Gastroesophageal sphincter (tissue), 4 donors: ENCODE data around the gene MYCBPAP. TPM values are rescaled to one million over a fixed set of nuclear protein-coding genes. Genes with fewer than 3 reads are reported as not detected.

Source experiments
- ATAC-seq: fragments of 150-250 bp; one replicate; pipeline ENCODE4 v1.9.1; 2016; ENCODE audit warnings: mild to moderate bottlenecking, moderate library complexity
- H3K27ac ChIP-seq, 4 donors: fragments of 200-600 bp; sonication (generic) in 3 of 4; 1 replicate in 3 of 4; 2 replicates in 1 of 4; pipeline ENCODE4 v1.5.1; 2016 to 2019
- H3K27me3 ChIP-seq: fragments of 200-600 bp; sonication (generic); one replicate; pipeline ENCODE4 v1.5.1; 2019
- H3K36me3 ChIP-seq, 2 donors: fragments of 200-600 bp; sonication (generic); one replicate each; pipeline ENCODE4 v1.5.1; 2019; ENCODE audit warnings: control low read depth in 1 of 2
- H3K4me1 ChIP-seq, 3 donors: fragments of 200-600 bp; sonication (generic); 1 replicate in 2 of 3; 2 replicates in 1 of 3; pipeline ENCODE4 v1.5.1; 2016 to 2019; ENCODE audit warnings: control low read depth in 2 of 3
- H3K4me3 ChIP-seq, 2 donors: fragments of 200-600 bp; sonication (generic); one replicate each; pipeline ENCODE4 v1.5.1; 2019; ENCODE audit warnings: mild to moderate bottlenecking in 1 of 2, moderate library complexity in 1 of 2
- H3K9me3 ChIP-seq, 3 donors: fragments of 200-600 bp; sonication (generic); one replicate each; pipeline ENCODE4 v1.5.1; 2017 to 2019; ENCODE audit warnings: control low read depth in 2 of 3
- EP300 ChIP-seq: sonication (generic); formaldehyde crosslinking; IDR thresholded peaks from one replicate; pipeline ENCODE4 v1.6.1; 2017; ENCODE audit warnings: antibody characterized with exemption, mild to moderate bottlenecking
- POLR2A ChIP-seq, 2 donors: fragments of 450-650 bp; IDR thresholded peaks; one replicate each; pipeline ENCODE4 v1.6.1; 2017; ENCODE audit warnings: antibody characterized with exemption in 2 of 2, mild to moderate bottlenecking in 2 of 2, moderate library complexity in 1 of 2
- POLR2AphosphoS5 ChIP-seq: sonication (generic); formaldehyde crosslinking; IDR thresholded peaks from one replicate; pipeline ENCODE4 v1.6.1; 2017; ENCODE audit warnings: antibody characterized with exemption
- WGBS, 2 donors: methylation state at CpG; one replicate each; pipeline ENCODE4 v1.1.5; 2018; ENCODE audit warnings: low coverage in 1 of 2; 5-methylcytosine and 5-hydroxymethylcytosine counted together
- total RNA-seq, 4 donors: library from RNA; depleted of rRNA; stranded (reverse); fragments of >200 nt; gene quantifications; one replicate each; pipeline ENCODE4 v1.1.0, GENCODE V29; 2016
- TF ChIP-seq, protein P1 (sequence below), 4 experiments: fragments of 200-600 bp in 2 of 4; fragments of 450-650 bp in 2 of 4; sonication (generic) in 1 of 4; IDR thresholded peaks; one replicate each; pipeline ENCODE4 v1.5.1; 2017 to 2019; ENCODE audit warnings: antibody characterized with exemption in 4 of 4, mild to moderate bottlenecking in 2 of 4, moderate library complexity in 2 of 4

The MYCBPAP gene
- total RNA-seq, 4 donors from 2014 or later, result 0.27 to 0.31 TPM; not detected in 2

DNA sequence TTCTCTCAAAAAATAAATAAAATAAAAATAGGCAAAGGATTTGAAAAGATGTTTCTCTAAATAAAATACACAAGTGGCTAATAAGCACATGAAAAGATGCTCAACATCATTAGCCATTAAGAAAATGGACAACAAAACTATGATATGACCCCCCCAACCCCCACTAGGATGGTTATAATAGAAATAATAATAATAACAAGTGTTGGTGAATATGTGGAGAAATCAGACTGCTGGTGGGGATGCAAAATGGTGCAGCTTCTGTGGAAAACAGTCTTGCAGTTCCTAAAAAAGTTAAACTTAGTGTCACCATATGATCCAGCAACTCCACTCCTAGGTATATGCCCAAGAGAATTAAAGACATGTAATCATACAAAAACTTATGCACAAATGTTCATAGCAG is 9.0 kb upstream of the MYCBPAP start:
- no peak for ATAC-seq
- TF ChIP-seq EP300, result no peak
- no peaks in the 10 kb centered on the region for H3K27me3 ChIP-seq

GRCh38 chr17:50499721-50500120 is 8.5 kb upstream of the MYCBPAP start:
- no peak for TF ChIP-seq POLR2A (IDR thresholded peaks at IDR 0.05)
- TF ChIP-seq EP300, result no peak
- TF ChIP-seq, protein P1, sequence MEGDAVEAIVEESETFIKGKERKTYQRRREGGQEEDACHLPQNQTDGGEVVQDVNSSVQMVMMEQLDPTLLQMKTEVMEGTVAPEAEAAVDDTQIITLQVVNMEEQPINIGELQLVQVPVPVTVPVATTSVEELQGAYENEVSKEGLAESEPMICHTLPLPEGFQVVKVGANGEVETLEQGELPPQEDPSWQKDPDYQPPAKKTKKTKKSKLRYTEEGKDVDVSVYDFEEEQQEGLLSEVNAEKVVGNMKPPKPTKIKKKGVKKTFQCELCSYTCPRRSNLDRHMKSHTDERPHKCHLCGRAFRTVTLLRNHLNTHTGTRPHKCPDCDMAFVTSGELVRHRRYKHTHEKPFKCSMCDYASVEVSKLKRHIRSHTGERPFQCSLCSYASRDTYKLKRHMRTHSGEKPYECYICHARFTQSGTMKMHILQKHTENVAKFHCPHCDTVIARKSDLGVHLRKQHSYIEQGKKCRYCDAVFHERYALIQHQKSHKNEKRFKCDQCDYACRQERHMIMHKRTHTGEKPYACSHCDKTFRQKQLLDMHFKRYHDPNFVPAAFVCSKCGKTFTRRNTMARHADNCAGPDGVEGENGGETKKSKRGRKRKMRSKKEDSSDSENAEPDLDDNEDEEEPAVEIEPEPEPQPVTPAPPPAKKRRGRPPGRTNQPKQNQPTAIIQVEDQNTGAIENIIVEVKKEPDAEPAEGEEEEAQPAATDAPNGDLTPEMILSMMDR (IDR thresholded peaks at IDR 0.05), result no peak
- no peak for TF ChIP-seq POLR2AphosphoS5
- Histone ChIP-seq H3K4me1 (no peaks in the 10 kb centered on the region), H3K36me3 (no peaks in the 10 kb centered on the region), H3K9me3 (no peaks in the 10 kb centered on the region), H3K4me3 (no peak overlapping the region), H3K27ac (no peak overlapping the region), H3K27me3 (no peaks in the 10 kb centered on the region)
- ATAC-seq, result no peak
- 92 to 97% methylated on average over 2 of the region's 2 CpGs for WGBS, 2 donors

More for the DNA sequence above, 9.0 kb upstream of the MYCBPAP start:
- Histone ChIP-seq H3K36me3 (no peaks in the 10 kb centered on the region), H3K4me3 (no peak overlapping the region), H3K9me3 (no peaks in the 10 kb centered on the region), H3K4me1 (no peaks in the 10 kb centered on the region), H3K27ac (no peak overlapping the region)

- 35 to 54% methylated on average over 5 of the region's 5 CpGs for WGBS, 2 donors
- Histone ChIP-seq H3K27ac (no peak overlapping the region), H3K27me3 (no peaks in the 10 kb centered on the region), H3K9me3 (no peaks in the 10 kb centered on the region), H3K36me3 (no peaks in the 10 kb centered on the region), H3K4me1 (no peaks in the 10 kb centered on the region), H3K4me3 (no peak overlapping the region)
- no peak for TF ChIP-seq EP300
- TF ChIP-seq, protein P1 (IDR thresholded peaks at IDR 0.05), result peak in 2 of 4 experiments; percentile 23 to 40
- no peak for ATAC-seq
These were observed 7.2 kb upstream of the MYCBPAP start for GRCh38 chr17:50501054-50501453.

- ATAC-seq, result no peak
- Histone ChIP-seq H3K27me3 (no peaks in the 10 kb centered on the region), H3K36me3 (no peaks in the 10 kb centered on the region), H3K4me1 (peaks cover 0 to under 1% (median 0%) of the 10 kb centered on the region in 3 donors), H3K9me3 (no peaks in the 10 kb centered on the region), H3K4me3 (no peak overlapping the region), H3K27ac (no peak overlapping the region)
- WGBS, 2 donors, result 80% methylated on average over 1 of the region's 9 CpGs; no CpG with 5 or more reads in 1 of the 2 donors
- TF ChIP-seq, protein P1 (IDR thresholded peaks at IDR 0.05), result no peak
- TF ChIP-seq POLR2AphosphoS5 (no peak), EP300 (no peak), POLR2A (IDR thresholded peaks at IDR 0.05) (no peak)
These were observed 5.8 kb upstream of the MYCBPAP start for GRCh38 chr17:50502301-50502990.

DNA sequence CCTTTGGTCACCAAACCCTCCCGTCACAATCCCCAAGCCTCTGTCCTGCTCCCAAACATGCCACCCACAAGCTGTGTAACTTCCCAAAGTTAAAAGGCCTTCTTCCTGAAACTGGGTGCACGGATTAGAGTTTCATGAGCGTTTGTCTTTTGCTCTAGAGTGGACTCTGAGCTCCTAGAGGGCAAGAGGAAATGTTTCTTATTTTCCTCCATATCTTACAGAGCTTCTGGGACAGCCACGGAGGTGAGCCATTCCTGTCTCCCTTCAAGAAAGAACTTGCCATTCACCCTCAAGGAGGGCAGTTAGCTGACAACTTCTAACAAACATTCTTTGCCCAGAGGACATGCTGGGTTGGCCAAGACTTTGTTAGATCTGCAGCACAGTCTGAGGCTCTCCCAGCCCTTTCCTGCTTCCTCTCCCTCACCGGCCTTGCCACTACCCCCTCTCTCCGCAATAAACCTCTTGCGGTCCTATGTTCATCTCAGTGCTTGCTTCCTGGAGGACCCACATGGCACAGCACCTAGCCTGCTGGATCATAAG is 2.6 kb upstream of the MYCBPAP start:
- Histone ChIP-seq H3K27ac (no peak overlapping the region), H3K4me1 (peaks cover 0 to 18% (median 3%) of the 10 kb centered on the region in 3 donors), H3K4me3 (no peak overlapping the region), H3K36me3 (no peaks in the 10 kb centered on the region), H3K9me3 (no peaks in the 10 kb centered on the region), H3K27me3 (no peaks in the 10 kb centered on the region)
- 62 to 68% methylated on average over 4 to 5 of the region's 7 CpGs for WGBS, 2 donors
- TF ChIP-seq POLR2AphosphoS5, result no peak
- no peak for TF ChIP-seq POLR2A (IDR thresholded peaks at IDR 0.05)
- TF ChIP-seq EP300, result no peak
- TF ChIP-seq, protein P1 (IDR thresholded peaks at IDR 0.05), result no peak
- no peak for ATAC-seq
